Gastroesophageal sphincter (tissue), 3 donors: ENCODE data around the gene HNF4A.

Experiments
- POLR2AphosphoS5 ChIP-seq: sonication (generic); formaldehyde crosslinking; IDR thresholded peaks from one replicate; pipeline ENCODE4 v1.6.1; 2017; ENCODE audit warnings: antibody characterized with exemption
- TF ChIP-seq, protein P1 (sequence below), 4 experiments: fragments of 200-600 bp in 2 of 4; fragments of 450-650 bp in 2 of 4; sonication (generic) in 1 of 4; IDR thresholded peaks; one replicate each; pipeline ENCODE4 v1.5.1; 2017 to 2019; ENCODE audit warnings: antibody characterized with exemption in 4 of 4, mild to moderate bottlenecking in 2 of 4, moderate library complexity in 2 of 4

- TF ChIP-seq, protein P1, sequence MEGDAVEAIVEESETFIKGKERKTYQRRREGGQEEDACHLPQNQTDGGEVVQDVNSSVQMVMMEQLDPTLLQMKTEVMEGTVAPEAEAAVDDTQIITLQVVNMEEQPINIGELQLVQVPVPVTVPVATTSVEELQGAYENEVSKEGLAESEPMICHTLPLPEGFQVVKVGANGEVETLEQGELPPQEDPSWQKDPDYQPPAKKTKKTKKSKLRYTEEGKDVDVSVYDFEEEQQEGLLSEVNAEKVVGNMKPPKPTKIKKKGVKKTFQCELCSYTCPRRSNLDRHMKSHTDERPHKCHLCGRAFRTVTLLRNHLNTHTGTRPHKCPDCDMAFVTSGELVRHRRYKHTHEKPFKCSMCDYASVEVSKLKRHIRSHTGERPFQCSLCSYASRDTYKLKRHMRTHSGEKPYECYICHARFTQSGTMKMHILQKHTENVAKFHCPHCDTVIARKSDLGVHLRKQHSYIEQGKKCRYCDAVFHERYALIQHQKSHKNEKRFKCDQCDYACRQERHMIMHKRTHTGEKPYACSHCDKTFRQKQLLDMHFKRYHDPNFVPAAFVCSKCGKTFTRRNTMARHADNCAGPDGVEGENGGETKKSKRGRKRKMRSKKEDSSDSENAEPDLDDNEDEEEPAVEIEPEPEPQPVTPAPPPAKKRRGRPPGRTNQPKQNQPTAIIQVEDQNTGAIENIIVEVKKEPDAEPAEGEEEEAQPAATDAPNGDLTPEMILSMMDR (IDR thresholded peaks at IDR 0.05): no peak
- no peak for TF ChIP-seq POLR2AphosphoS5
Measured at GRCh38 chr20:44468044-44468782, 112.7 kb downstream of the HNF4A start.
